GM08714 (cell line): Measurements from ENCODE around the gene ADGRL1.

ENCODE experiments used
- H3K4me3 ChIP-seq: fragments of 200-500 bp; sonication (Bioruptor generic); 2 replicates; pipeline ENCODE4 v1.5.1; 2014; ENCODE audit warnings: mild to moderate bottlenecking, low read length, inconsistent platforms
- ZNF274 ChIP-seq: IDR thresholded peaks from 2 replicates; pipeline ENCODE4 v1.6.1; 2012; ENCODE audit warnings: mild to moderate bottlenecking, low read depth, low read length

ADGRL1 gene

DNA sequence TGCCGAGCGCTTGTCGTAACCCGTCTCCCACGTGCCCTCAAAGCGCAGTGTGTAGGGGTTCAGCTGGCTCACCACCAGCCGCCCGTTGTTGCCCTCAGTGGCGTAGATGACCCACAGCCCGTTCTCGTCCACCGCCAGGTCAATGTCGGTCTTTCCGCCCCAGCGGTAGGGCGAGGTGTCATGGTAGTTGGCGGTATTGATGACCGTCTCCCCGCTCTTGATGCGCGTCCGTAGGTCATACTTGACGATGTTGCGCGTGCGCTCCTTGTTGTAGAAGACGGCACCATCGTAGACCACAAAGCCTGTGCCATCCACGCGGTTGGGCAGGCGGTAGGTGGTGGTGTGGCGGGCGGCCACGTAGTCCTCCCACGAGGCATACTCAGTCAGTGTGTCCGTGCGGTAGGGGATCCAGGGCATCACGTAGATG, 43.1 kb downstream of the ADGRL1 start:
- TF ChIP-seq ZNF274, result no peak
- no peak overlapping the region for H3K4me3 ChIP-seq

DNA sequence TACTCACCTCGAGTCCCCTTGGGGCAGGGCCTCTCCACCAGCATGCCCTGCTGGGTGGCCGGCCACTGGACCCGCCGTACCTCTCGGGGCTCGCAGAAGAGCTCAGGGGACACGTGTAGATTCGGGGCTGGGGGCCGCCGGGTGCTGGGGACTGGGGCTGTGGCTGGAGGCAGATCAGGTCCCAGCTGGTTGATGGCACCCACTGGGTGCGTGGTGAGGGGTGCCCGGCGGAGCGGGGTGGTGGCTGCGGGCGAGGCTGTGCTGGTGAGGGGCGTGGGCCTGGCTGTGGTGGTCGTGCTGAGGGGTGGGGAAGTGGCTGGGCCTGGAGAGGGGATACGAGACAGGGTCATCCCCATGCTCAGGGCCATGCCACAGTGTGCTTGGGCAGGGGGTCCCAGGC, 44.7 kb downstream of the ADGRL1 start:
- no peak overlapping the region for H3K4me3 ChIP-seq

DNA sequence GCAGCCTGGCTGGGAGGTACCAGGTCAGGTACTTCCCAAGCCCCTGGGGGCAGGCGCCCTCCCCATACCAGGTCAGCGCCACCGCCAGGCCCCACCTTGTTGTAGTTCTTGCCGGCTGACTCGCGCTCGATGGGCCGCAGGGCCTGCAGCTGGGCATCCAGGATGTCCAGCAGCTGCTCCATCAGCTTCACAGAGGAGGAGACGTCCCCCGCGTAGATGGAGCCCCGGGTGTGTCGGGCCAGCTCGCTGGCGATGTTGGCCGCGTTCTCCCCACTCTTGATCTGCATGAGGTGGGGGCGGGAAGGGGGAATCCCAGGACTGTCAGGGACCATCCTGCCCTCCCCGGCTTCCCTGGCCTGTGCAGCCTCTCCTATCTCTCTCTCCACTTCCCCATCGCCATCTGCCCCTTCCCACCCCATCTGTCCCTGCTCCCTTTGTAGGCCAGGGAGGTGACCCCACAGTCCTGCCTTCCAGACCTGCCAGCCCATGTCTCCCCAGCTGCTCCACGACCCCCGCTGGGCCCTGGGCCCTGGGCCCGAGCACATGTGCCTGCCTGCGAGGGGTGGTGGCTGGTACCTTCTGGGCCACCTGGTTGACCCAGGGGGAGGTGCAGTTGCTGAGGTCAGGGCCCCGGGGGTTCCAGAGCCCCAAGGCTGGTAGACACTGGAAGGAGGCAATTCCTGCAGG, 45.8 kb downstream of the ADGRL1 start:
- no peak overlapping the region for H3K4me3 ChIP-seq
- TF ChIP-seq ZNF274, result no peak

More for the DNA sequence above, 44.7 kb downstream of the ADGRL1 start:
- TF ChIP-seq ZNF274, result no peak

DNA sequence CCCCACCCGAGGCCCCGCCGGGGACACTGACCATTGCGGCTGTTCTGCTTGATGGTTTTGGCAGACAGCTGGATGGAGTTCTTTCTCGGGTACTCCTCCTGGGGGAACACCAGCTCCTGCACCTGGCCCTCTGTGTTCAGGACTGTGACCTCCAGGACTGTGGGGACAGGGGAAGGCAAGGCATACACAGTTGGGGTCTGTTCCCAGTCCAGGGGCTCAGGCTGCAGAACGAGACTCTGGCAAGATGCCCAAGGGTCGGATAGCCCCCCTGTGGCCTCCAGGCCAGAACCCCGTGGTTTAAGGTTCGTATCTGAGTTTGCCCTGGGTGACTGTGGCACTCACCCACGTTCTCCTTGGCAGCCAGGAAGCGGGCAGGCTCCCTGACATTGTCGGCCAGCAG, 46.9 kb downstream of the ADGRL1 start:
- TF ChIP-seq ZNF274, result no peak
- H3K4me3 ChIP-seq, result no peak overlapping the region

DNA sequence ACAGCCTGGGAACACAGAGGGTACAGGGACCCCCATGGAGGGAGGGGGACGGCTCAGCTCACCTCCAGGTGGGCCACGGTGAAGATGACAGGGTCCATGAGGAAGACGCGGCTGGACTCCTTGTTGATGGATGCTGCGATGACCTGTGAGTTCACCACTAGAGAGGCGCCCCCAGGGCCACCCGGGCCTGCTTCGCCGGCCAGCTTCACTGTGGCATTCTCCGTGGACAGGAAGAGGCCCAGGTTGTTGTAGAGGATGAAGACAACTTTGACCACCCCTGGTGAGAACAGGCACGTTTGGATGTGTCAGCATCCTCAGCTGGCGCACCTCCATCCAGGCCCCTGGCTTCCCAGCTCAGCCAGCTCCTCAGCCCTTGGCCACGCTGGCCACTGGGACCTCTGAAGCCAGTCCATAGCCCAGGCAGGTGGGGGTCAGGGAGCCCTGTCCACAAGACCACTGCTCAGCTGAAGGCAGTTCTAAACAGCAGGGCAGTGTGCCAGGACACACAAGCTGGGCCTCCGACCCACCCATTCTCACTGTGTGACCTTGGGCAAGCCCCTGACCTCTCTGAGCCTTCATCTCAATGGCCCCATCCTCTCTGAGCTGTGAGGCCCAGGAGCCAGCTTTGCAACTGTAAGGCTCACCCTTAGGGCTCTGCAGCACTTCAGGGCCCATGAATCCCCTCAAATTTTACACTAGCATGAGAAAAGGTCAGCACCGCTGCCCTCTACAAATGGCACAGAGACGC, 47.5 kb downstream of the ADGRL1 start:
- TF ChIP-seq ZNF274, result no peak
- no peak overlapping the region for H3K4me3 ChIP-seq

DNA sequence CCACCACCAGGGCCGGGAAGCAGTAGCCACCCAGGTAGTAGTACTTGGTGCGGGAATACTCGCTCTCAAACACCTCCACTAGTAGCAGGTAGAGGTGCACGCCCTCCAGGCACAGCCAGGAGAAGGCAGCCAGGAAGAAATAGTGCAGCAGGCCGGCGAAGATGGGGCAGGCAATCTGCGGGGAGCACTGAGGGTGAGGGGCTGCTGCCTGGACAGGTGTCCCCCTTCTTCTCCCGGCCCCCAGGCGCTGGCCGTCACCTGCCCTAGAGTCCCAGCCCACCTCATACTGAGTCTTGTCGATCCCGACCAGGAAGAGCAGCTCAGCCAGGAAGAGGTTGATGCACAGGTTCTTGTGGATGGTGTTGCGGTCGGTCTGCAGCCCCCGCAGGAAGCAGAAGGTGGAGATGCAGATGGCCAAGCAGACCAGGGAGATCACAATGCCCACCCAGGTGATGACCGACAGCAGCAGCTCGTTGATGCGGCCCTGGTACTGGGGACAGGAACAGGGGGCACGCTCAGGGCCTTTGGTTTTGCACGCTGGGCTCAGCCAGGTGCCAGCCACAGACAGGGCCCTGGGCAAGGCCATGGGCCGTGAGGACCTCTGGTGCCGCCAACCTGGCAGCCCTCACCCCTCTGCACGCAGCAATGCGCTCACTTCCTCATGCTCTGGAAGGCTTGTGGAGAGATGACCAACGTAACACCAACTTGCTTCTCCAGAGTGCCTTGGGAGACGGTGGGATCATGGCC, 48.8 kb downstream of the ADGRL1 start:
- TF ChIP-seq ZNF274, result no peak
- H3K4me3 ChIP-seq, result no peak overlapping the region

DNA sequence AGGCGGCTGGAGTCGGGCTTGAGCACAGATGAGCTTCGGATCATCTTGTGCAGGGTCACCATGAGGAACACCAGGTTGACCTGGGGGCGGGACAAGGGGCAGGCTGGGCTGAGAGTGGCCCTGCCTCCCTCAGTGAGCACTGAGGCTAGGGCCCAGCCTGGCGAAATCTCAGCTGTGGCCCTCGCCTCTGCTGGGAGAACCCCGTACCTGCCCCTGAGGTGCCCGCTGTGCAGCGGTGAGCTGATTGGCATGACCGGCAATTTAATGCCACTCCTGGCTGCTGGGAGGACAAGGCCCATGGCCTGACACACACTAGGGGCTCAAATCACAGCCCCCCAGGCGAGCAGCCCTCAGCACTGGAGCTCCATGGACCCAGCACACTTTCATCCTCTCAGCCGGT, 49.8 kb downstream of the ADGRL1 start:
- TF ChIP-seq ZNF274, result no peak
- no peak overlapping the region for H3K4me3 ChIP-seq

DNA sequence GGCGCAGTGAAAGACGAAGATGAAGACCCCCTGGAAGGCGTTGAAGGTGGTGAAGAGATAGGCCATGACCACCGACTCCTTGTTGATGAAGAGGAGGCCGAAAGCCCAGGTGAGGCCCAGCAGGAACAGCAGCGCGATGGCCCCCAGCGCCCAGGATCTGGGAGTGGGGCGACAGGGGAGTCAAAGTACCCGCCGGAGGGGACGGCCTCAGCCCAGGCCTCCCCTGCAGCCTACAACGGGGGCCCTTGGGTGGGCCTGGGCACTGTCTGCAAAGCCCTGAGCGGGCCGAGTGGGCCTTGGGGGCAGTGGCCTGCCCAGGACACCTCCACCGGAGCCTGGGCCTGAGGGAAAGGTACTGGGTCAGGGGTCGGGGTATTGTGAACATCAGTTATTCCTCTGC, 50.6 kb downstream of the ADGRL1 start:
- H3K4me3 ChIP-seq, result no peak overlapping the region
- TF ChIP-seq ZNF274, result no peak

DNA sequence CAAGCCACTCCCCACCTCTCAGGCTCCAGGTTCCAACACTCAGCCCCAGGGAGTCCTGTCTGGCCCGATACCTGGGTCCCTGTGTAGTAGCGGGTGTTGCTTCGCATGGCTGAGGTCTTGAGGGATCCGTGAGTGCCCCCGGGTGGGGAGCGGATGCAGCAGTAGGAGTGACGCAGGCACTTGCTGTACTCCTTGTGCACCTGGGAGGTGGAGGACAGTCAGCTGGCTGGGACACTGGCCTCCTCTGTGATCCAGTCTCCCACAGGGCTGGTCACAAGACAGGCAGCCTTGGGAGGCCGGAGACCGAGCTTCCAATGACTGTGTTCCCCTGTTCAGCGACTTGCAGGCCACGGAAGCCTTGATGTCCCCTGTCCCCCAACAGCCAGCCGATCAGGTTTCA, 53.3 kb downstream of the ADGRL1 start:
- no peak overlapping the region for H3K4me3 ChIP-seq
- no peak for TF ChIP-seq ZNF274

DNA sequence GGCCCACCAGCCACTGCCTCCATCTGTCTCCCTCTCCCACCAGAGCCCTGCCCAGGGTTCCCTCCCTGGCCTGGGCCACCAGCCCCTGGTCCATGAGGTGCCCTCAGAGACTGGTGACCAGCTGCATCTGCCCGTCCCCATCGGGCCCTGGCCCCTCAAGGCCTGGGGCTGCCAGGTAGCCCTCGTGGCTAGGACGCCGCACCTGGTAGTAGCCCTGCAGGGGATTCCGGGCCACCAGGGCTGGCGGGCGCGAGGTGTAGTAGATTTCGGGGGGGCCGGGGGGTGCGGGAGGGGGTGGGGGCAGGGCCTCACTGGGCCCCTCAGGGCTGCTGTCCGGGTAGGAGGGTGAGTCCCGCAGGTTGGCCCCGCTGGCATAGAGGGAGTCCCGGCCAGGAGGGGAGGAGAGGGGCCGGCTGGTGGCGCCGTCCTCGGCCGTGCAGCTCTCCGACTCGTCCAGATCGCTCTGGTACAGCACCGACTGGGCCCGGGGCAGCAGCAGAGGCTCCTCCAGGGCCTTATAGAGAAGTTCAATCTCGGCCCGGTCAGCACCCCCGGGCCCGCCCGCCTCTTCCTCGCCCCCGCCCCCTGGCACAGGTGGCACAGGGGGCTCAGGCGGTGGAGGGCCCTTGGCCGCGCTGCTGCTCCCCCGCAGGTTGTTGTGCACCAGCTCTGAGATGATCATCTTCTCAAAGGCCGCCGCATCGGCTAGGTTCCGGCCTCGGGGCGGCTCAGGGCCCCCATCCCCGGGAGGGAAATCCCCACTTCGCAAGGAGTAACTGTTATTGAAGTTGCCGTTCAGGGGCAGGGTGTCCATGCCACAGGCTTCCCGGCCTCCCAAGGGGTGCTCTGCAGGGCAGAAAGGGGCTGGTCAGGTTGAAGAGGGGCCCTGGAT, 55.0 kb downstream of the ADGRL1 start:
- no peak for TF ChIP-seq ZNF274
- no peak overlapping the region for H3K4me3 ChIP-seq

DNA sequence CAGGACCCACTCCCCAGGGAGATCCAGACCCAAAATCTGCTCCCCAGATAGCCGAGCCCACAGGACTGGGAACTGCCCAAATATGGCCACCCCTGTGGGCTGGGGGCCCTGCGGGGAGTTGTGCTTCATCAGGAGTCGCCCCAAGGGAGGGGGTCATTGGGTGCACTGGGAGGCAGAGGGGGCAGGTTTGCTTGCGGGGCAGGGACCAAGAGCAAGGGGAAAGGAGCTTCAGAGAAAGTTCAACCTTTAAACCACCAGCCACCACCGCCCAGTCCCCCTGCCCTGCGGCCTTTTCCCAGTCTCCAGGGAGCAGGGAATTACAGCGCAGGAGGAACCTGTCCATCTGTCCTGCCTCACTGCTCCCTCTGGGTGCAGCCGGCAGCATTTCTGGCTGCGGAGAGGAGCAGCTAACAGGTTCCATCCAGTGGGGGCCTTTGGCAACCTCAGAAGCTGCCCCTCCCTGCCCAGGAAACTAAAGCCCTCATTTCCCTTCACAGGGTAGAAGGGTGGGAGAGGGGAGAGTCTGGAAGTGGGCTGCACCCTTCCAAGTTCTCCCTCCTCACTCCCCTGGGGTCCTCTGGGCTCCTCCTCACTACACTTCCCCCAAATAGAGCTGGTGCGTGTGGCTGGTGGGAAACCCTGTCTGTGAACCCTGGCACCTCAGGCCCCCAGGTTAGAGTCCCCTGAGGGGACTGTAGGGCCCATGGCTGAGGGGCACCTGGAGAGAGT, 55.8 kb downstream of the ADGRL1 start:
- no peak for TF ChIP-seq ZNF274
- H3K4me3 ChIP-seq, result no peak overlapping the region

DNA sequence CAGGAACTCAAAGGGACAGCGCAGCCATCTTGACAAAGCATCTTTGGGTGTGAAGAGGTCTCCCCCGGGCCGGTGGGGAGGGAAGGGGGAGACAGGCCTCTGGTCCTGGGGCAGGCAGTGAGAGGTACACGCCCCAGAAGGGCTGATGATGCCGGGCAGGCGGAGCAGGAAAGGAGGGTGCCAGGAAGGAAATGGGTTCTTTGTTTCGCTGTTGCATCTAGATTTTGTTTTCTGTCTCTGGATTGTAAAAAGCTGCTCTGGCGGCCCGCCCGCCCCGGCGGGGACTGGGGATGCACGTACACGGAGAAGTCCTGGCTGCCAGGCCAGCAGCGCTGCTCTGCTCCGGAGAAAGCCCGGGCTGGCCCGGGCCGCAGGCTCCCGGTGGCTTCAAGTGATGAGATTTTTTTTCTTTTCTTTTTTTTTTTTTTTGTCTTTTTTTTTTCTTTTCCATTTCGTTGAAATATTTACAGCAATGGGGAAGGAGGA, 56.4 kb downstream of the ADGRL1 start:
- no peak overlapping the region for H3K4me3 ChIP-seq
- no peak for TF ChIP-seq ZNF274

DNA sequence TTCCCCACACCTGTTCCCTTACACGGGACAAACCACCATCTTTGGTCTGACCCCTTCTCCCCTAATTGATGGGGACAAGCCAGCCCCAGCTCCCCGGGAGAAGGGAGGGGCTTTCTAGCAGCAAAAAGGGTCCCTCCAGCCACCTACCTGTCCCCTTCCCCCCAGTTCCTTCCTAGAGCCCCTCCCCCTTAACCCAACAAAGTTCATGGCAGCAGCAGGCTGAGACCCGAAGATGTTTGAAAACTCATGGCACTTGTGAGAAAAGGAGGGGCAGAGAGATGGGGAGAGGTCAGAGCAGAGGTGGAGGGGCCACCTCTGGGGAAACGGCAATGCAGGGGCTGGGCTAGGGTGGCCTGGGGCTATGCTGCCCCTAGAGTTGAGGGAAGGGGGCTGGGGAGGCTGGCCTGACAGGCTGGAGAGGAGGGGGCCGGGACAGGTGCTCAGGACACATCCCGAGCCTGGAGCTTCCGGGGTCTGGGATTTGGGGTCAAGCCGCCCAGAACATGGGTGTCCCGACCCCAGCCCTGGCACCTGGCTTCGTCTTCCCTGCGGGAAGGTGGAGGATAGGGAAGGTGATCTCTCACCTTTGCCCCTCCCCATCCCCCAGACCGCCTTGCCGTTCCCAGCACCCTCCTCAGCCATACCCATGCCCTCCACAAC, 57.1 kb downstream of the ADGRL1 start:
- H3K4me3 ChIP-seq, result no peak overlapping the region
- TF ChIP-seq ZNF274, result no peak
